HCT116 (cell line): ENCODE measurements around the gene DNAJC25. TPM values are rescaled to one million over a fixed set of nuclear protein-coding genes. Genes with fewer than 3 reads are reported as not detected.

ENCODE experiments used
- ATAC-seq: fragments of 200-7000 bp; cut with Tn5 transposase; 2 replicates; pipeline ENCODE4 v1.9.1; 2020; ENCODE audit warnings: mild to moderate bottlenecking, moderate library complexity
- BruUV-seq: library from RNA; stranded (reverse); fragments of 400-500 nt; replicated peaks from 2 replicates; lab custom pipeline; 2021; lab: Mats Ljungman, UMichigan
- CTCF ChIA-PET: fragments of 300-600 bp; sonication (Branson Sonifier 250); formaldehyde crosslinking; loops from one replicate; lab custom pipeline; 2021; ENCODE audit warnings: antibody characterized with exemption; lab: Charles Lee
- POLR2A ChIA-PET: fragments of 300-600, 350-600 bp; sonication (Branson Sonifier 250); formaldehyde crosslinking; loops from one replicate; lab custom pipeline; 2021; ENCODE audit warnings: antibody characterized with exemption; lab: Charles Lee
- RAD21 ChIA-PET, 2 experiments: fragments of 300-600 bp; sonication (Branson Sonifier 250); formaldehyde crosslinking; loops; one replicate each; lab custom pipeline; 2023; ENCODE audit warnings: low total read pairs in 2 of 2; ENCODE audit not compliant: uncharacterized antibody in 2 of 2, unreplicated experiment in 2 of 2, low non-redundant PET in 1 of 2; lab: Charles Lee
- DNase-seq: peaks from one replicate; pipeline ENCODE4 v3.0.0-alpha.2; 2010; ENCODE audit warnings: low read depth, low spot score
- H2AFZ ChIP-seq: fragments of 200-600 bp; shearing (Covaris generic), sonication (generic); 2 replicates; pipeline ENCODE4 v1.6.1; 2017; ENCODE audit warnings: low read depth, mixed run types, mixed read lengths, antibody characterized with exemption, low read length; ENCODE audit not compliant: poor library complexity, severe bottlenecking
- H3K27ac ChIP-seq: 2 replicates; pipeline ENCODE4 v1.5.1; 2012; ENCODE audit warnings: low read depth, low read length
- H3K27me3 ChIP-seq: fragments of 200-600 bp; sonication (generic); 2 replicates; pipeline ENCODE4 v1.6.1; 2016; ENCODE audit warnings: mixed run types, low read length, mixed read lengths; ENCODE audit not compliant: insufficient read depth
- H3K36me3 ChIP-seq, 2 experiments: fragments of 200-500 bp in 1 of 2; fragments of 200-600 bp in 1 of 2; sonication (Bioruptor generic) in 1 of 2; sonication (generic) in 1 of 2; 2 replicates each; pipeline versions ENCODE4 v1.5.1 to v1.6.1; 2014 to 2016; ENCODE audit warnings: low read length in 2 of 2, inconsistent platforms in 1 of 2, mixed read lengths in 1 of 2, mixed run types in 1 of 2; ENCODE audit not compliant: insufficient read depth in 2 of 2, control insufficient read depth in 1 of 2
- H3K4me1 ChIP-seq, 2 experiments: fragments of 200-600 bp in 1 of 2; sonication (generic) in 1 of 2; 2 replicates each; pipeline versions ENCODE4 v1.5.1 to v1.6.1; 2012 to 2017; ENCODE audit warnings: low read length in 2 of 2, inconsistent platforms in 1 of 2, mild to moderate bottlenecking in 1 of 2, mixed read lengths in 1 of 2, mixed run types in 1 of 2, moderate library complexity in 1 of 2; ENCODE audit not compliant: insufficient read depth in 2 of 2, control insufficient read depth in 1 of 2
- H3K4me2 ChIP-seq: fragments of 200-600 bp; sonication (generic); 2 replicates; pipeline ENCODE4 v1.6.1; 2017; ENCODE audit warnings: mixed run types, low read length, mixed read lengths
- H3K4me3 ChIP-seq, 2 experiments: fragments of 200-600 bp in 1 of 2; sonication (generic) in 1 of 2; replicated peaks in 1 of 2; 2 replicates each; pipeline ENCODE4 v1.5.1; 2011 to 2016; ENCODE audit warnings: low read length in 2 of 2, control low read depth in 1 of 2, low read depth in 1 of 2, mild to moderate bottlenecking in 1 of 2, mixed read lengths in 1 of 2, mixed run types in 1 of 2
- H3K79me2 ChIP-seq: fragments of 200-600 bp; sonication (generic); 2 replicates; pipeline ENCODE4 v1.6.1; 2017; ENCODE audit warnings: mild to moderate bottlenecking, mixed run types, low read length, moderate library complexity, mixed read lengths; ENCODE audit not compliant: insufficient read depth
- H3K9ac ChIP-seq: fragments of 200-600 bp; sonication (generic); 2 replicates; pipeline ENCODE4 v1.6.1; 2016; ENCODE audit warnings: low read length, mixed read lengths
- H3K9me2 ChIP-seq: fragments of 200-600 bp; sonication (generic), shearing (Covaris generic); 2 replicates; pipeline ENCODE4 v1.6.1; 2017; ENCODE audit warnings: mixed run types, mild to moderate bottlenecking, moderate library complexity; ENCODE audit not compliant: insufficient read depth
- H3K9me3 ChIP-seq, 2 experiments: fragments of 200-500 bp in 1 of 2; fragments of 200-600 bp in 1 of 2; sonication (Bioruptor generic) in 1 of 2; sonication (generic) in 1 of 2; 2 replicates each; pipeline ENCODE4 v1.6.1; 2014 to 2017; ENCODE audit warnings: low read length in 2 of 2, mixed read lengths in 2 of 2, inconsistent platforms in 1 of 2, low read depth in 1 of 2, mild to moderate bottlenecking in 1 of 2, mixed run types in 1 of 2, moderate library complexity in 1 of 2; ENCODE audit not compliant: control insufficient read depth in 1 of 2, insufficient read depth in 1 of 2
- H4K20me1 ChIP-seq: fragments of 200-600 bp; sonication (generic), shearing (Covaris generic); 2 replicates; pipeline ENCODE4 v1.6.1; 2017; ENCODE audit warnings: mixed run types, mild to moderate bottlenecking, moderate library complexity; ENCODE audit not compliant: insufficient read depth
- CEBPB ChIP-seq: IDR thresholded peaks from 2 replicates; pipeline ENCODE4 v1.6.1; 2012; ENCODE audit warnings: low read depth
- EGR1 ChIP-seq: IDR thresholded peaks from 2 replicates; pipeline ENCODE4 v1.6.1; 2012; ENCODE audit warnings: low read depth
- ELF1 ChIP-seq: IDR thresholded peaks from 2 replicates; pipeline ENCODE4 v1.6.1; 2012; ENCODE audit warnings: low read depth, borderline replicate concordance
- EZH2 ChIP-seq: fragments of 200-600 bp; sonication (generic); IDR thresholded peaks from 2 replicates; pipeline ENCODE4 v1.6.1; 2017; ENCODE audit warnings: antibody characterized with exemption, mixed run types
- EZH2phosphoT487 ChIP-seq: fragments of 200-600 bp; IDR thresholded peaks from 2 replicates; pipeline ENCODE4 v1.6.1; 2018; ENCODE audit warnings: antibody characterized with exemption, borderline replicate concordance
- JUND ChIP-seq: IDR thresholded peaks from 2 replicates; pipeline ENCODE4 v1.6.1; 2012
- POLR2AphosphoS5 ChIP-seq: IDR thresholded peaks from 2 replicates; pipeline ENCODE4 v1.6.1; 2011; ENCODE audit warnings: mild to moderate bottlenecking, low read depth, low read length, moderate library complexity
- RAD21 ChIP-seq: IDR thresholded peaks from 2 replicates; pipeline ENCODE4 v1.6.1; 2012; ENCODE audit warnings: low read depth, mild to moderate bottlenecking
- REST ChIP-seq: IDR thresholded peaks from 2 replicates; pipeline ENCODE4 v1.6.1; 2012; ENCODE audit warnings: low read depth
- SIN3A ChIP-seq: IDR thresholded peaks from 2 replicates; pipeline ENCODE4 v1.6.1; 2012; ENCODE audit warnings: low read depth
- TCF7L2 ChIP-seq: IDR thresholded peaks from 2 replicates; pipeline ENCODE4 v1.7.0; 2011; ENCODE audit warnings: borderline replicate concordance, inconsistent platforms; ENCODE audit not compliant: insufficient read depth, insufficient read length; ENCODE audit errors: extremely low read depth
- YY1 ChIP-seq: IDR thresholded peaks from 2 replicates; pipeline ENCODE4 v1.6.1; 2011; ENCODE audit warnings: low read length, low read depth, moderate library complexity, mild to moderate bottlenecking; ENCODE audit not compliant: insufficient replicate concordance; ENCODE audit errors: extremely low read depth
- ZFX ChIP-seq: fragments of 450-650 bp; IDR thresholded peaks from 2 replicates; pipeline ENCODE4 v1.6.1; 2017
- ZNF274 ChIP-seq: fragments of 200-500 bp; sonication (Bioruptor generic); IDR thresholded peaks from 2 replicates; pipeline ENCODE4 v1.6.1; 2014; ENCODE audit warnings: mild to moderate bottlenecking, low read depth, low read length, inconsistent platforms
- intact Hi-C: fragments of 100-400 bp; cut with micrococcal nuclease; formaldehyde crosslinking; loops from 2 replicates; pipeline ENCODE4 v1.10.0; 2022
- total RNA-seq: library from RNA; stranded (reverse); gene quantifications from one replicate; pipeline ENCODE4 v1.2.1, GENCODE V29; 2021; ENCODE audit not compliant: unreplicated experiment
- TF ChIP-seq, protein P1 (sequence below), 3 experiments: fragments of 200-600 bp in 1 of 3; sonication (generic) in 1 of 3; IDR thresholded peaks in 2 of 3; conservative IDR thresholded peaks in 1 of 3; 2 replicates each; pipeline ENCODE4 v1.5.1; 2012 to 2017; ENCODE audit warnings: low read depth in 2 of 3, low read length in 2 of 3, antibody characterized with exemption in 1 of 3, borderline replicate concordance in 1 of 3, control low read depth in 1 of 3, mild to moderate bottlenecking in 1 of 3, mixed read lengths in 1 of 3, mixed run types in 1 of 3, moderate library complexity in 1 of 3; ENCODE audit not compliant: insufficient read depth in 1 of 3

DNAJC25 gene
- total RNA-seq, 1 experiment from 2014 or later: 7.1 TPM

DNA sequence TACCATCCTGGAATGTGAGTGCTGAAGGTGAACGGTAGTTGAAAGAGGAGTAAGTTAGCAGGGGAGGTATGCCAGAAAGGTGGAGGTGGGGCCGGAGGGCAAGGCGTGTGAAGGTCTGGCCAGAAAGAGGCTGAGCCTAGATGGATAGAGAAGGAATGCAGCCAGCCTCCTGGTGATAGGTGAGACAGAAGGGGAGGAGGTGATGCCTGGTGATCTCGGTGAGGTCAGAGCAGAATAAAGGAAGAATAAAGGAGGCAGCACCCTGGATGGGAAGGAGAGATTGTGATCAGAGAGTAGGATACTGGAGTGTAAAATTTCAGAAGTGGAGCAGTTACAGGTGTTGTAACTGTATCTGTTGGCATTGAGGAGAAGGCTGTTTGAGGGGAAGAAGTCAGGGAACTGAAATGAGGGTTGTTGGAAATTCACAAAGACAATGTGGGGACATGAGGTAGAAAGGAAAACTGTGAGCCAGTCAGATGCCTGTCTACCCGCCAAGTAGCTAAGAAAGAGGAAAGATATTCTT, 32.2 kb downstream of the DNAJC25 start:
- H3K9ac ChIP-seq: no peak overlapping the region

More for the DNA sequence above, 32.2 kb downstream of the DNAJC25 start:
- Histone ChIP-seq H3K79me2 (peaks cover 35% of the 10 kb centered on the region), H3K4me2 (peak overlapping the region; percentile 99), H3K27me3 (no peaks in the 10 kb centered on the region), H3K4me1 (peaks cover 11 to 16% of the 10 kb centered on the region in 2 experiments), H3K9me3 (no peaks in the 10 kb centered on the region), H3K36me3 (peaks cover 3 to 6% of the 10 kb centered on the region in 2 experiments; a peak in 2 of 4 replicates), H3K9me2 (no peaks in the 10 kb centered on the region), H3K27ac (no peak overlapping the region), H2AFZ (no peak overlapping the region), H4K20me1 (no peaks in the 10 kb centered on the region; the same call in 1 of the 2 replicates), H3K4me3 (no peak overlapping the region; a peak in 1 of 4 replicates)
- CTCF ChIA-PET: no interaction called here
- ATAC-seq (no peak), DNase-seq (no peak)
- POLR2A ChIA-PET: no interaction called here
- intact Hi-C loops: no loop called here
- TF ChIP-seq TCF7L2 (no peak), SIN3A (no peak), YY1 (no peak), POLR2AphosphoS5 (no peak), ZNF274 (no peak), EZH2phosphoT487 (no peak), ZFX (no peak), RAD21 (no peak), REST (no peak), EGR1 (no peak), ELF1 (no peak), CEBPB (no peak), EZH2 (no peak), JUND (no peak)
- TF ChIP-seq, protein P1, sequence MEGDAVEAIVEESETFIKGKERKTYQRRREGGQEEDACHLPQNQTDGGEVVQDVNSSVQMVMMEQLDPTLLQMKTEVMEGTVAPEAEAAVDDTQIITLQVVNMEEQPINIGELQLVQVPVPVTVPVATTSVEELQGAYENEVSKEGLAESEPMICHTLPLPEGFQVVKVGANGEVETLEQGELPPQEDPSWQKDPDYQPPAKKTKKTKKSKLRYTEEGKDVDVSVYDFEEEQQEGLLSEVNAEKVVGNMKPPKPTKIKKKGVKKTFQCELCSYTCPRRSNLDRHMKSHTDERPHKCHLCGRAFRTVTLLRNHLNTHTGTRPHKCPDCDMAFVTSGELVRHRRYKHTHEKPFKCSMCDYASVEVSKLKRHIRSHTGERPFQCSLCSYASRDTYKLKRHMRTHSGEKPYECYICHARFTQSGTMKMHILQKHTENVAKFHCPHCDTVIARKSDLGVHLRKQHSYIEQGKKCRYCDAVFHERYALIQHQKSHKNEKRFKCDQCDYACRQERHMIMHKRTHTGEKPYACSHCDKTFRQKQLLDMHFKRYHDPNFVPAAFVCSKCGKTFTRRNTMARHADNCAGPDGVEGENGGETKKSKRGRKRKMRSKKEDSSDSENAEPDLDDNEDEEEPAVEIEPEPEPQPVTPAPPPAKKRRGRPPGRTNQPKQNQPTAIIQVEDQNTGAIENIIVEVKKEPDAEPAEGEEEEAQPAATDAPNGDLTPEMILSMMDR (IDR thresholded peaks at IDR 0.05 in 2 of 3, conservative IDR thresholded peaks at IDR 0.05 in 1 of 3; ENCODE audit: borderline replicate concordance in 1 of 3, insufficient read depth in 1 of 3, low read depth in 2 of 3, low read length in 2 of 3): no peak
- RAD21 ChIA-PET: no interaction called here
- no TSS peak for BruUV-seq
